Transverse colon (tissue), 4 donors: ENCODE measurements around the gene LMTK3. TPM values are rescaled to one million over a fixed set of nuclear protein-coding genes. Genes with fewer than 3 reads are reported as not detected.
"Not testable (repeated sequence)": the region's sequence is repeated elsewhere in the genome, so short reads cannot be mapped to it uniquely, and the experiment has no call there.

Source experiments
- DNase-seq: peaks from one replicate; pipeline ENCODE4 v3.0.0-alpha.2; 2019
- H3K27ac ChIP-seq, 4 donors: fragments of 200-600 bp; sonication (generic); 2 replicates each; pipeline ENCODE4 v1.5.1; 2016 to 2018; ENCODE audit warnings: inconsistent platforms in 4 of 4
- H3K27me3 ChIP-seq: fragments of 200-600 bp; sonication (generic); 2 replicates; pipeline ENCODE4 v1.5.1; 2017; ENCODE audit warnings: inconsistent platforms
- H3K36me3 ChIP-seq, 4 donors: fragments of 200-600 bp; sonication (generic); 2 replicates each; pipeline ENCODE4 v1.5.1; 2017 to 2019; ENCODE audit warnings: inconsistent platforms in 4 of 4
- H3K4me1 ChIP-seq, 4 donors: fragments of 200-600 bp; sonication (generic); 2 replicates each; pipeline ENCODE4 v1.5.1; 2017 to 2020; ENCODE audit warnings: inconsistent platforms in 4 of 4
- H3K4me3 ChIP-seq, 4 donors: fragments of 200-600 bp; sonication (generic); 1 replicate in 1 of 4; 2 replicates in 3 of 4; pipeline versions ENCODE4 v1.5.1 to v1.6.1; 2017 to 2019; ENCODE audit warnings: inconsistent platforms in 4 of 4
- H3K9me3 ChIP-seq, 2 donors: fragments of 200-600 bp; sonication (generic); 2 replicates each; pipeline ENCODE4 v1.5.1; 2017 to 2019; ENCODE audit warnings: inconsistent platforms in 2 of 2
- CTCF ChIP-seq, 5 experiments: fragments of 200-600 bp in 3 of 5; fragments of 450-650 bp in 2 of 5; sonication (generic) in 3 of 5; IDR thresholded peaks; 1 replicate in 2 of 5; 2 replicates in 3 of 5; pipeline ENCODE4 v1.5.1; 2016 to 2017; ENCODE audit warnings: antibody characterized with exemption in 5 of 5, inconsistent platforms in 3 of 5, mild to moderate bottlenecking in 2 of 5, moderate library complexity in 1 of 5
- EP300 ChIP-seq: sonication (generic); formaldehyde crosslinking; IDR thresholded peaks from one replicate; pipeline ENCODE4 v1.6.1; 2017; ENCODE audit warnings: antibody characterized with exemption, low read depth
- POLR2A ChIP-seq: fragments of 450-650 bp; IDR thresholded peaks from one replicate; pipeline ENCODE4 v1.6.1; 2016; ENCODE audit warnings: antibody characterized with exemption, mild to moderate bottlenecking, moderate library complexity
- POLR2AphosphoS5 ChIP-seq, 3 donors: sonication (generic); formaldehyde crosslinking; IDR thresholded peaks; one replicate each; pipeline ENCODE4 v1.6.1; 2016; ENCODE audit warnings: antibody characterized with exemption in 3 of 3
- WGBS, 2 donors: methylation state at CpG; one replicate each; pipeline ENCODE4 v1.1.5; 2018; ENCODE audit warnings: low coverage in 1 of 2; 5-methylcytosine and 5-hydroxymethylcytosine counted together
- in situ Hi-C, 4 donors: fragments of 200-750 bp; cut with MboI; loops; one replicate each; pipeline versions ENCODE4 v1.15.0 to v1.15.1; 2017; ENCODE audit warnings: low sequenced_read_pairs in 3 of 4, low pct_ligation_motif_present in 1 of 4, low pct_unique_long_range_greater_than_20kb in 1 of 4
- intact Hi-C: fragments of 100-400 bp; cut with DNase I; formaldehyde crosslinking; loops from one replicate; pipeline ENCODE4 v1.15.1; 2023; ENCODE audit warnings: low total_unique reads
- total RNA-seq, 4 donors: library from RNA; depleted of rRNA; stranded (reverse); fragments of >200 nt; gene quantifications; one replicate each; pipeline ENCODE4 v1.1.0, GENCODE V29; 2016

Gene LMTK3
- total RNA-seq, 4 donors from 2014 or later: 0.68 to 2.4 (median 1.1) TPM; not detected in 1

- DNase-seq: no peak
- TF ChIP-seq CTCF (IDR thresholded peaks at IDR 0.05) (no peak), POLR2A (no peak), EP300 (no peak), POLR2AphosphoS5 (IDR thresholded peaks at IDR 0.05) (no peak)
- no peaks in the 10 kb centered on the region for H3K36me3 ChIP-seq
- intact Hi-C loops (no loop called here), in situ Hi-C loops (no loop called here)
- peaks cover 25 to 44% of the 10 kb centered on the region in 2 donors for H3K9me3 ChIP-seq
- H3K4me3 ChIP-seq: no peak overlapping the region
- no peak overlapping the region for H3K27ac ChIP-seq
- H3K27me3 ChIP-seq: peaks cover 72% of the 10 kb centered on the region
- H3K4me1 ChIP-seq: no peaks in the 10 kb centered on the region
- WGBS, 2 donors: 82 to 100% methylated on average over 2 of the region's 2 CpGs
Measured at GRCh38 chr19:48524221-48524620, 12.6 kb upstream of the LMTK3 start.

DNA sequence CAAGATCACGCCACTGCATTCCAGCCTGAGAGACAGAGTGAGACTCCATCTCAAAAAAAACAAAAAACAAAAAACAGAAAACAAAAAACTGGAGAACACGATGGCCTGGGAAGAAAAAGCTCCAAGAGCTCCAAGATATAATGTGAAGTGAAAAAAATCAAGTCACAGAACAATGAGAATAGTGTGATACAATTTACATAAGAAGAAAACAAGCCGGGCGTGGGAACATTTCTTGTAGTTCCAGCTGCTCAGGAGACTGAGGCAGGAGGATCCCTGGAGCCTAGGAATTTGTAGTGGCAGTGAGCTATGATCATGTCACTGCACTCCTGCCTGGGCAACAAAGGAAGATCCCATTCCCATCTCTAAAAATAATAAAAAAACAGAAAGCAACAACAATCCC is 8.5 kb upstream of the LMTK3 start:
- Histone ChIP-seq H3K4me1 (no peaks in the 10 kb centered on the region), H3K4me3 (no peak overlapping the region), H3K27ac (no peak overlapping the region), H3K27me3 (peaks cover 67% of the 10 kb centered on the region), H3K36me3 (no peaks in the 10 kb centered on the region), H3K9me3 (peaks cover 7 to 10% of the 10 kb centered on the region in 2 donors)
- in situ Hi-C loops: no loop called here
- intact Hi-C loops: no loop called here
- TF ChIP-seq POLR2A: no peak
- TF ChIP-seq POLR2AphosphoS5 (IDR thresholded peaks at IDR 0.05): no peak
- TF ChIP-seq EP300: no peak
- TF ChIP-seq CTCF (IDR thresholded peaks at IDR 0.05): no peak
- WGBS, 2 donors: 49 to 56% methylated on average over 4 of the region's 4 CpGs
- DNase-seq: no peak

DNA sequence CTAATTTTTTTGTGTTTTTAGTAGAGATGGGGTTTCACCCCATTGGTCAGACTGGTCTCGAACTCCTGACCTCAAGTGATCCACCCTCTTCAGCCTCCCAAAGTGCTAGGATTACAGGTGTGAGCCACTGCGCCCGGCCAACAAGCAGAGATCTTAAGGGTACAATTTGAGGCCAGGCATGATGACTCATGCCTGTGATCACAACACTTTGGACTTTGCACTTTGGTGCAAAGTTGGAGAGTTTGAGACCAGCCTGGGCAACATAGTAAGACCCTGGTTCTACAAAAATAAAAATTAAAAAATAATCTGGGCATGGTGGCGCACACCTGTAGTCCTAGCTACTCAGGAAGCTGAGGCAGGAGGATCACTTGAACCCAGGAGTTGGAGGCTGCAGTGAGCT is 7.8 kb upstream of the LMTK3 start:
- DNase-seq, in situ Hi-C loops, H3K4me1 ChIP-seq, H3K9me3 ChIP-seq, intact Hi-C loops, H3K36me3 ChIP-seq, H3K4me3 ChIP-seq, H3K27ac ChIP-seq: not testable (repeated sequence)
- peaks cover 62% of the 10 kb centered on the region for H3K27me3 ChIP-seq
- WGBS, 2 donors: 67 to 83% methylated on average over 2 to 4 of the region's 4 CpGs

- in situ Hi-C loops (no loop called here), intact Hi-C loops (no loop called here)
- WGBS, 2 donors: 90% methylated on average over 3 of the region's 3 CpGs; no CpG with 5 or more reads in 1 of the 2 donors
Measured at GRCh38 chr19:48518207-48518606, 6.6 kb upstream of the LMTK3 start.

DNA sequence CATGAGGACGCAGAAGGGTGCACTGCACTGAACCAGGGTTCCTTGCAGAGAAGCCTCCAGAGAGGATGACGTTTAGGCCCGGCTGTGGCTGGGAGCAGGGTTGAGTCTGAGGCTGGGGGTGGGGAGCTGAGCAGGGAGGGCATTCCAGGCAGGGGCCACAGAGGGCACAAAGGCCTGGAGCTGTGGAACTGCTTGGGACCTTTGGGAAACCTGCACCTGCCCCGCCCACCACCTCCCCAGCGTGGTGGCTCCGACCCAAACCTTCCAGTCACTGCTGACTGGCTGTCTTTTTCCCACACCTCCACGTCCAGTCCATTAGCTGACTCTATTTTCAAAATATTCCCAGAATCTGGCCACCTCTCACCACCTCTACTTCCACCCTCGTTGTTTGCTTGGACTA is 4.9 kb upstream of the LMTK3 start:
- no peak overlapping the region for H3K4me3 ChIP-seq
- H3K27me3 ChIP-seq: peaks cover 67% of the 10 kb centered on the region
- DNase-seq: no peak
- in situ Hi-C loops (no loop called here), intact Hi-C loops (no loop called here)
- no peaks in the 10 kb centered on the region for H3K9me3 ChIP-seq
- 52 to 83% methylated on average over 1 to 8 of the region's 8 CpGs for WGBS, 2 donors
- no peaks in the 10 kb centered on the region for H3K36me3 ChIP-seq
- no peak overlapping the region for H3K27ac ChIP-seq
- TF ChIP-seq POLR2AphosphoS5 (IDR thresholded peaks at IDR 0.05) (no peak), CTCF (IDR thresholded peaks at IDR 0.05) (no peak), POLR2A (no peak), EP300 (no peak)
- H3K4me1 ChIP-seq: peaks cover 0 to 9% (median 3%) of the 10 kb centered on the region in 4 donors

More at GRCh38 chr19:48518207-48518606, 6.6 kb upstream of the LMTK3 start:
- no peak for DNase-seq
- Histone ChIP-seq H3K36me3 (no peaks in the 10 kb centered on the region), H3K27ac (no peak overlapping the region), H3K27me3 (peaks cover 61% of the 10 kb centered on the region), H3K4me1 (peaks cover 0 to 8% (median 3%) of the 10 kb centered on the region in 4 donors), H3K4me3 (no peak overlapping the region), H3K9me3 (no peaks in the 10 kb centered on the region)
- TF ChIP-seq POLR2AphosphoS5 (IDR thresholded peaks at IDR 0.05): no peak
- TF ChIP-seq POLR2A: no peak
